ENCODE results near the gene TROAP.
"Not testable (repeated sequence)": the region's sequence is repeated elsewhere in the genome, so short reads cannot be mapped to it uniquely, and the experiment has no call there.

TROAP gene

DNA sequence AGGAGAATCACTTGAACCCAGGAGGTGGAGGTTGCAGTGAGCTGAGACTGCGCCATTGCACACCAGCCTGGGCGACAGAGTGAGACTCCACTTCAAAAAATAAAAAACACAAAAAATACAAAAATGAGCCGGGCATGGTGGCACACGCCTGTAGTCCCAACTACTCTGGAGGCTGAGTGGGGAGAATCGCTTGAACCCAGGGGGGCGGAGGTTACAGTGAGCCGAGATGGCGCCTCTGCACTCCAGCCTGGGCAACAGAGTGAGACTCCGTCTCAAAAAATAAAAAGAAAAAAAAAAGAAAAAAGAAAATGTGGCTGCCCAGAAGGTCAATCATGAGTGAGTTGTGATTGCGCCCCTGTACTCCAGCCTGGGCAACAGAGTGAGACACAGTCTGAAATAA is 32.9 kb downstream of the TROAP start:
- no peak for DNase-seq
- in situ Hi-C loops (cut with MboI; ENCODE audit: low pct_unique_long_range_greater_than_20kb, low sequenced_read_pairs): loop anchor here (10.0 kb wide), 1 partner anchor 169 kb away; no protein-coding TSS in a partner anchor

DNA sequence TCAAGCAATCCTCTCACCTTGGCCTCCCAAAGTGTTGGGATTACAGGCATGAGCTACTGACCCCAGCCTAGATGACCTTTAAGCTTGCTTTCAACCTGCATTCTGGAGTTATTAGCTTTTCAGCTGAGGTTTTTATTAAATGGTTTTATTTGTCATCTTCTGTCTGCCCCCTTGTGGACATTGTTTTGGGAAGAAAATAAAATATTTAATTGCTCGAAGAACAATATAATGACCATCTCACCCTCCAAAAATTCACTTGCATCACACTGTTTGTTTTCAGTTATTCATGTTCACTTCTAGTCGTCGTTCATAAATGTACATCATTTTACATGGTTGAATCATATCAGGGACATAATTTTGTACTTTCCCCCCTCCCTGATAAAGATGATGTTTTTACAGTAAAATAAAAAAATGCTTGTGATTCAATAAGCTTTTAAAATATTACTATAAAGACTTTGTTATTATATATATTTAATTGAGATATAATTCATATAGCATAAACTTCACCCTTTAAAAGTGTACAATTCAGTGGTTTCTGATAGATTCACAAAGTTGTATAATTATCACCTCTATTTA is 34.1 kb downstream of the TROAP start:
- in situ Hi-C loops (cut with MboI; ENCODE audit: low pct_unique_long_range_greater_than_20kb, low sequenced_read_pairs): loop anchor here (10.0 kb wide), 1 partner anchor 168 kb away; no protein-coding TSS in a partner anchor
- peak; percentile 62 for DNase-seq

DNA sequence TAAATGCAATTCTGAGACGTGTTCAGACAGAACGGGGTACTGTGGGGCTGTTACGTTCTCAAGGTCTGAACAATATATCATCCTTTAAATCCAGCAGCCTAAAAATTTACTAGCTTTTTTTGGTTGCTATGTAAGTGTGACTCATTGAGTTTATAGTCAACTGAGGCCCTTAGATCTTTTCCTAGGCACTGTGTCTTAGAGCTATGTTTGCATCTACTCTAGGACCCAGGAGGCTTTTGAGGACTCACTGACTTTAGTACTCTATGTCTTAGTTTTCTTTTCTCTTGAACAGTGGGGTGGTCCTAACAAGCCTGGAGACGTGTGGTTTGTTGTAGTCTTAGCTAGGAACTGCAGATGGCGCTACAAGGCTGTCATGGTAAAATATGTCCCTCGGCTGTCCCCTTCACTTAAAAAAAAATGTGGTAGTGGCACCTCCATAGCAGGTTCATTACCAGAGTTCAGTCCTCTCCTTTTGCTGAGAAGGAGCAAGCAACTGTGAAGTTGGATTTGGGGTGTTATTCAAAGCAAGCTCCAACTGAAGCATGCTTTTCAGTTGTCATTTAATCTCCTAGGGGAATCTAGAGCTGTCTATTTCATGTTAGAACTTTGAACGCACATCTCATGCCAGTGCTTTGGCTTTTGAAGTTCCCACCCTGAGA is 35.6 kb downstream of the TROAP start:
- in situ Hi-C loops (cut with MboI; ENCODE audit: low pct_unique_long_range_greater_than_20kb, low sequenced_read_pairs): loop anchor here (10.0 kb wide), 1 partner anchor 166 kb away; no protein-coding TSS in a partner anchor
- peak; percentile 89 for DNase-seq

DNA sequence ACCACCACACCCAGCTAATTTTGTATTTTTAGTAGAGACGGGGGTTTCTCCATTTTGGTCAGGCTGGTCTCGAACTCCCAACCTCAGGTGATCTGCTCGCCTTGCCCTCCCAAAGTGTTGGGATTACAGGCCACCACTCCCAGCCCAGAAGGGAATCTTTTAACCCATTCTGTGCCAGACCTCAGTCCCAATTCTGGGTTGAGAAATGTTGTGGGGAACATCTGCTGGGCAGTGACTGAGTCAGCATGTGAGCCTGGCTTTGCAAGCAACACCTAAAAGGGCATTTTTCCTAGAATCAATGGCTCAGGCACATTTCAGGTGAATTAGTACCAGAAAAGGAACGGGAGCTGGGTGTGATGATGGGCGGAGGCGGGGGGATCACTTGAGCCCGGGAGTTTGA is 36.6 kb downstream of the TROAP start:
- DNase-seq: no peak
- in situ Hi-C loops (cut with MboI; ENCODE audit: low pct_unique_long_range_greater_than_20kb, low sequenced_read_pairs): loop anchor here (10.0 kb wide), 2 partner anchors 145 to 165 kb away; no protein-coding TSS in a partner anchor

DNA sequence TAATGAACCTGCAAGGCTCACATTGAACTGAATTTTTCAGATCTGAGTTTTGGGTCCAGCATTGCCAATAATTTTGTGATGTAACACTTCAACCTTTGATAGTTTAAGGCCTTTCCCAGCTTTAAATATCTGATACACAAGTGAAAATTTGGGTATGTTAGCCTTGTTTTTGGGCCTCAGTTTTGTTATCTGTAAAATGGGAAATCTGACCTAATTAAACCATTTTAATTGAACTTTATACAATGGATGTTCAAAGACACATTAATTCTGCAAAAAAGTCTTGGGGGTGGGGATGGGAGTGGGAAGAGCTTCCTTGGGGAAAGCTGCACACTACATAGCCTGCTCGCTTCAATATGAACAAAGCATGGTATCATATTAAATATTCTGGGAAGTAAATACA is 39.0 kb downstream of the TROAP start:
- DNase-seq: no peak
- in situ Hi-C loops (cut with MboI; ENCODE audit: low pct_unique_long_range_greater_than_20kb, low sequenced_read_pairs): loop anchor here (10.0 kb wide), 1 partner anchor 143 kb away; no protein-coding TSS in a partner anchor

DNA sequence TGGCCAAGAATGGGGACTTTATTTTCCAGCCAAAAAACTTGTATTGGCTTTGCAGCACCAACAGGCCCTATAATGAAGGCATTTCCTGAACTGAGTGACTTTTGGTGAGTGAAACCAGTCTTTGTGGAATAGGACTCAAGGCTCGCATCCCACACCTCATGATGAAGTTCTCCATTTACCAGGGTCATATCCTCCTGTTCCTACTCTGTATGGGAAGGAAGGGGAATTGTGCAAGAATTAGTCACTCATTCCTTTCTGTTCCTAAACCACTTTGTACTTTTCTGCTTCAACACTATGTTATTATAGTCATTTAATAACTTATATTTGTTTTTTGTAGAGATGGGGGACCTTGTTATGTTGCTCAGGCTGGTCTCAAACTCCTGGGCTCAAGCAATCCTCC is 41.9 kb downstream of the TROAP start:
- in situ Hi-C loops (cut with MboI; ENCODE audit: low pct_unique_long_range_greater_than_20kb, low sequenced_read_pairs): loop anchor here (10.0 kb wide), 1 partner anchor 140 kb away; no protein-coding TSS in a partner anchor
- no peak for DNase-seq

DNA sequence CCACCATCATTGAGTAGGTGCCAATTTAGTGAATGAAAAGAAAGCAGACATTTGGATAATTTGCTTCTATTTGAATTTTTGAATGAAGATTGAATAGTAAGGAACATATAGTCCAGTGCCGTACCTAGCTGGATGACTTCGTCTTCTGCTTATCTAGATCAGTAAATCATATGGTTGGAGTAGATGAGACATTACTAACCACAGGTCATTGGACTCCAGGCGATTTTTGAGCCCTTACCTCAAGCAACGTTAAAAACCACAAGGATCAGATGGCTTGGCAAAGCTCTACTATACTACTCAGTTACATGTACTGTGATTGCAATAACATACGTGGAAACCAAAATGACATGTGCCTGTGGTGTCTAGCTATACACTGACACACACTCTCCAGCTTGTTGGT is 42.5 kb downstream of the TROAP start:
- in situ Hi-C loops (cut with MboI; ENCODE audit: low pct_unique_long_range_greater_than_20kb, low sequenced_read_pairs): loop anchor here (10.0 kb wide), 1 partner anchor 139 kb away; no protein-coding TSS in a partner anchor
- peak; percentile 28 for DNase-seq

DNA sequence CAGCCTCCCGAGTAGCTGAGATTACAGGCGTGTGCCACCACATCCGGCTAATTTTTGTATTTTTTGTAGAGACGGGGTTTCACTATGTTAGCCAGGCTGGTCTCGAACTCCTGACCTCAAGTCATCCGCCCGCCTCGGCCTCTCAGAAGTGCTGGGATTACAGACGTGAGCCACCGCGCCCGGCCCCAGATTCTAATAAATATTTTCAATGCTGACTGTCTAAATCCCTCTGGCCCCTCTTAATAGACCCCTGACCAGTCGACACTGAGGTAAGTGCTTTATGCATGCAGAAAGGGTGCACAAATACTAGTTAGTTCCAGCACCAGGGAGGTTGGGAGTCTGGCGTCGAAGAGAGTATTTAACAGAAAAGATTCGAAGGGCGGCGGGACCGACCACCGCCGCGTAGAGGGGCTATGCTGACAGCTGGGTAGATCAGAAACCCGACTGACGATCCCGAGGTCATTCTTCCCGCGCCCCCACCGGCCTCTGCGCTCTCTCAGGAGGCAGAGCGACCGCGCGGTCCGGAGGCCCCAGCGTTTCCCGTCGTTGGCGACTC is 43.1 kb downstream of the TROAP start:
- in situ Hi-C loops (cut with MboI; ENCODE audit: low pct_unique_long_range_greater_than_20kb, low sequenced_read_pairs): loop anchor here (10.0 kb wide), 1 partner anchor 139 kb away; no protein-coding TSS in a partner anchor

DNA sequence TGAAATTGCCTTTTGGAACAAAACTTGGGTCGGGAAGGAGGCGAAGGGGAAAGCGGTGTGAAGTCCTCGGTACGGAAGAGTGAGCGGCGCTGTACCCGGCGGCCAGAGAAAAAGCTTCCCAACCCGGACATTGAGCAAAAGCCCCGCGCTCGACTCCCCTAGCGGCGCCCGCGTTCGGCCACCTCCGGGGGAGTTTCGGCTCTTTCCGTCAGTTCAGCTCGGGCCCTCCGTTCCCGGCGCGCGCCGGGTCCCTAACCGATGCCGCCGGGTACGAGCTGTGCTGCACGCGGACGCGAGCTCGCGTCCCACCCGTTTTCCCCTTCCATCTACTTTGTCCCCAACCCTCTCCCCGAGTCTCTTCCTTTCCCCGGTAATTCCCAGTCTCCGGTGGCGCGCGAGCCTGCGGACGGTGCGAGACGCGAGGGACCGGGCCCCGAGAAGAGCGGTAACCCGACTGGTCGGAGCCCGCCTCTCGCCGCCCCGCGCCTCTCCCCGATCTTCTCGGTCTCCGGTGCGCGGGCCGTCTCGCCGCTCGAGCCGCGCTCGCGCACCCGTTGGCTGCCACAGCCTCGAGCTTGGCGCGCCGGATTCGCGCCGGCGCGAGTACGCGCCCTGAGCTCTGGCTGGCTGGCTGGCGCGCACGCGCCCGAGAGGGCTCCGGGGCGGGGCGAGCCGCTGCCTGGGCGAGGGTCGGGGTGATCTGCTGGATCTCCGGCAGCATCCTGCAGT is 43.8 kb downstream of the TROAP start:
- in situ Hi-C loops (cut with MboI; ENCODE audit: low pct_unique_long_range_greater_than_20kb, low sequenced_read_pairs): loop anchor here (10.0 kb wide), 1 partner anchor 138 kb away; no protein-coding TSS in a partner anchor
- peak; percentile 96 for DNase-seq

More for the DNA sequence above, 43.1 kb downstream of the TROAP start:
- DNase-seq: no peak

DNA sequence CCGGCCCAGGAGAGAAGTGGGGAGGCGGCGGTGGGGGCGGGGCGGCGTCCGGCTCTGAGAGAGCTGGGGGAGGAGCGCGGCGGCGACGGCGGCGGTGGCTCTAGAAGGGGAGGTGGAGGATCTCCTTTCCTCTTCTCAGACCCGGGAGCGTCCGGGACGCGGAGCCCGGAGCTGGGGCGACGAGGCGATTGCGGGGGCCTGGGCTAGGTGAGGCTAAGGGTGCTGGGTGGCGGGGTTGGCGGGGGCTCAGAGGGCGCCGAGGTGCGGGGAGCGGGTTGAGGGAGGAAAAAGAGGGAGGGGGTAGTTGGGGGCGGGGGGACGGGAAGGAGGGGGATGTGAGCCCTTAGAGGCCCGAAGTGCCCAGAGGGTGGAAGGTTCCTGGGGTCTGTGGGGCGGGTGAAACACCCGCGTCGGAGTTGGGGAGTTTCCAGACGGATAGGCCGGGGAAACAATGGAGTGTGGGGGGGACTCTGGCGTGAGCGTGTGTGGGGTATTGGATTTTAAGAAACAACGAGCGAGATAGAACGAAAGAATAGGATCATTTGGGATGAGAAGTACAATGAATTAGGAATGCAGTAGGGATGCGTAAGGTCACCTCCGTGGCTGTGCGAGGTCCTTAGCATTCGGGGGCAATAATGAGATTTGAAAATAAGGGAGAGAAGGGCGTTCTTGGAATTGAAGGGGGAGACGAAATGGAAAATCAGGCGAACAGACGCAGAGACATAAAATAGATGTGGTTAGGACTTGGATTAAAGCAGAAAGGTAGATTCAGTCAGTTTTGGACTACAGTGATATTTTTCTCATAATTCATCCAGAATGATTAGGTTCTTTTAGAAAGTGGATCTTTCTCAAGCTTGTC is 44.6 kb downstream of the TROAP start, which contains the start of gene SPATS2:
Gene SPATS2, plus strand, starts transcription at position 82 of the 859 bp plus-strand sequence. CDS start 93,551 bp downstream, outside the sequence.
- in situ Hi-C loops (cut with MboI; ENCODE audit: low pct_unique_long_range_greater_than_20kb, low sequenced_read_pairs): loop anchor here (10.0 kb wide), 1 partner anchor 137 kb away; no protein-coding TSS in a partner anchor
- peak; percentile 30 for DNase-seq

DNA sequence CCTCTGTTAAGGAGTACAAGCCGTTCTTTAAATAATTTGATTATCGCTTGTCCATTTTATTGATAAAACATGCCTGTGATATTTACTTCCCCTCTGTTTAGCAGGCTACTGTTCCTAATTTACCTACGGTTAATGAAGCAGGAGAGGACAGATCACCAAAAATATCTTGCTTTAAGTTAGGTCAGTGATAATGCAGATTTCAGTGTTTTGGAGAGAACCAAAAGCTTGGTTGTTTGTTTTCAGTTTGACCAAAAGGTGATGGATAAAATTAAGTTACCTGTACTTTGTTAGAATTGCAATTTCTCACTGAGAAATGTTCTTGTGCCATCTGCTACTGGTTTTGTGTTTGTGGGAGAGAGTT is 45.2 kb downstream of the TROAP start:
- in situ Hi-C loops (cut with MboI; ENCODE audit: low pct_unique_long_range_greater_than_20kb, low sequenced_read_pairs): loop anchor here (10.0 kb wide), 1 partner anchor 137 kb away; no protein-coding TSS in a partner anchor
- DNase-seq: no peak

DNA sequence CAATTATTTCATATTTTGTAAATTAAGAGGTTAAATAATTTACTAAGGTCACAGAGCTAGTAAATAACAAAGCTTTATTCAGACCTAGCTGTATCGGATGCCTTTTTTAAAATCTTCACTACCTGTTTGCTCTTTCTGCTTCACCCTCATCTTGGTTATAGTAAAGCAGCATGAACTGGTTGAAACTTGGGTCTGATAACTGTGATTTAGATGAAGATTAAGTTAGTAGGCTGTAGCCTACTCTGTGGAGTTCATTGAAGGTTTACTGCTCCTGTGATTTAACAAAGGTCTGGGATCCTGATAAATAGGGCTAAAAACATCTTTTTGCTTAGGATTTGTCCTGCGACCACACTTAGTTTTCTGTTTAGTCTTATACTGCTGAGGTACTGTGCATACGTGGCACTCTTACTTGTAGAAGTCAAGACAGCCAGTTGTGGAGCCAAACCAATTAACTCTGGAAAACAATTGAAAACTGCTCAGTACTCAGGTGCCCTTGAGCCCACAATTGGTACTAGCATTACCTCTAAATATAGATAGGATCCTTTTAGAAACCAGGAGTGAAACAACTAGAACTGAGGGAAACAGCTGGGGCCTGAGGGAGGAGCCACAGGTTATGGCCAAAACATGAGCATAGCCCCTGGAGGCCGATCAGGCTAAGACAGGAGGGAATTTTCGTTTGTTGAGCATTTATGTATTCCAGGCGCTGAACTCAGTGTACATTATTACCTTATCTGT is 46.5 kb downstream of the TROAP start:
- DNase-seq: peak; percentile 70
- in situ Hi-C loops (cut with MboI; ENCODE audit: low pct_unique_long_range_greater_than_20kb, low sequenced_read_pairs): loop anchor here (10.0 kb wide), 1 partner anchor 135 kb away; no protein-coding TSS in a partner anchor

DNA sequence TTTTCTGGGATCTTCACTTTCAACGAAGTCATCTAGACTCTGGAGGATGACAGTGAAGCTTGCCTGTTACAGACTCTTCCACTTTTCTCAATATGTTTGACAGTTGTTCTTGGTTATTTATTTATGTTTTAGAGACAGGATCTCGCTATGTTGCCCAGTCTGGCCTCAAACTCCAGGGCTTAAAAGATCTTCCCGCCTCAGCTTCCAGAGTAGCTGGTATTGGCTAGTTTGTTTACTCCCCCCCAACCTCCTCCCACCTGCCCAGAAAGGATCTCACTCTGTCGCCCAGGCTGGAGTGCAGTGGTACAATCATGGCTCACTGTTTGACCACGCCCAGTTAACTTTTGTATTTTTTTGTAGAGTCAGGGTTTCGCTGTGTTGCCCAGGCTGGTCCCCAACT is 47.5 kb downstream of the TROAP start:
- in situ Hi-C loops (cut with MboI; ENCODE audit: low pct_unique_long_range_greater_than_20kb, low sequenced_read_pairs): no loop called here
- DNase-seq: no peak

DNA sequence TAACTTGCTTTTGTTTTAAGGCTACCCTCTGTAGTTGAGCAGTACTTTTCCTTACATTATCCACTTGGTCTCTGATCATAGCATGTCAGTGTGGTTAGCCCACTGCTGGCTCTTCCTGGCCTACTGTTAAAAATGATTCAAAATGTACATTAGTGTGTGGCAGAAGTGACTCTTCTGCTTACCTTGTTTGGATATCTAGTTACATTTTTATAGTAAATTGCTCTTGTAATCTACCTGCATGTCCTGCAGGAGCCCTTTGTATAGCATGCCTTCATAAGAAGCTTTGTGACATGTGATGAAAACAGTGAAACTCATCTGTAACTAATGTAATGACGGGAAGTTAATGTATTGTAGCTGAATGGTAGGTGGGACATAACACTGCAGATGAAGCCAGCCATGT is 52.4 kb downstream of the TROAP start:
- DNase-seq: no peak
- in situ Hi-C loops (cut with MboI; ENCODE audit: low pct_unique_long_range_greater_than_20kb, low sequenced_read_pairs): no loop called here

DNA sequence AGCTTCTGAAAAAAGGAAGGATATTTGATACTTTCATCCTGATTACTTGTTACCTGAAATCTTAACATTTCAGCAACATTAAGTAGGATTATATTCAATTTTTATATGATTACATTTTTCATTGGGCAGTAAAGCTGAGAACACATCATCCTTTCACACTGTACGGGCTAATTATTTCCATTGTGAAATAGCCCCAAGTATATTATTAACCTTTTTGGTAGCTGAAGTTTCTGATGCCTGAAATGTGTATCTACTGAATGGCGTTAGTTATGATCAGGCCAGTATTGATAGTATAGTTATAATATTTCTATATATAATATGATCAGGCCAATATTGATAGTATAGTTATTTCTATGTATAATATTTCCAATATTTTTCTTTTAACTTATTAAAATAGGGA is 54.3 kb downstream of the TROAP start:
- DNase-seq: no peak
- in situ Hi-C loops (cut with MboI; ENCODE audit: low pct_unique_long_range_greater_than_20kb, low sequenced_read_pairs): no loop called here

DNA sequence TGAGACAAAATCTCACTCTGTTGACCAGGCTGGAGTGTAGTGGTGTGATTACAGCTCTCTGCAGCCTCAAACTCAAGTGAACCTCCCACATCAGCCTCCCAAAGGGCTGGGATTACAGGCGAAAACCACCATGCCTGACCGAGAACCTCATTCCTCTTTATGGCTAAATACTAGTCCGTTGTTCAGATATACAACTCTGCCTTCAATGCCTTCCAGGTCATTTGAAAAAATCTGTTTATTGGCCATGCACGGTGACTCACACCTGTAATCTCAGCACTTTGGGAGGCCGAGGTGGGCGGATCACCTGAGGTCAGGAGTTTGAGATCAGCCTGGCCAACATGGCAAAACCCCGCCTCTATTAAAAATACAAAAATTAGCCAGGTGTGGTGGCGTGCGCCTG is 57.1 kb downstream of the TROAP start:
- DNase-seq; in situ Hi-C loops (cut with MboI; ENCODE audit: low pct_unique_long_range_greater_than_20kb, low sequenced_read_pairs): not testable (repeated sequence)

Data from KBM-7 (cell line).